ENCODE measurements around the gene BCR.

Gene BCR

GRCh38 chr22:23163665-23164064 lies 16.6 kb upstream of the BCR start:
- H3K36me3 ChIP-seq (ENCODE audit: control insufficient read depth, insufficient read depth, low read length) = no peaks in the 10 kb centered on the region
- H3K4me3 ChIP-seq (replicated peaks; ENCODE audit: low read depth, low read length) = no peak overlapping the region
- TF ChIP-seq CTCF (IDR thresholded peaks at IDR 0.05; ENCODE audit: insufficient read depth, low read length, poor library complexity, severe bottlenecking) = no peak
- DNase-seq (ENCODE audit: extremely low read depth, insufficient read length) = no peak
- H3K27me3 ChIP-seq (replicated peaks; ENCODE audit: control insufficient read depth, insufficient read depth, low read length) = no peaks in the 10 kb centered on the region

GRCh38 chr22:23164091-23164490 lies 16.2 kb upstream of the BCR start:
- no peak overlapping the region for H3K4me3 ChIP-seq (replicated peaks; ENCODE audit: low read depth, low read length)
- H3K36me3 ChIP-seq (ENCODE audit: control insufficient read depth, insufficient read depth, low read length) = no peaks in the 10 kb centered on the region
- TF ChIP-seq CTCF (IDR thresholded peaks at IDR 0.05; ENCODE audit: insufficient read depth, low read length, poor library complexity, severe bottlenecking) = no peak
- DNase-seq (ENCODE audit: extremely low read depth, insufficient read length) = no peak
- no peaks in the 10 kb centered on the region for H3K27me3 ChIP-seq (replicated peaks; ENCODE audit: control insufficient read depth, insufficient read depth, low read length)

GRCh38 chr22:23166042-23166831 lies 14.1 kb upstream of the BCR start:
- H3K36me3 ChIP-seq (ENCODE audit: control insufficient read depth, insufficient read depth, low read length) = no peaks in the 10 kb centered on the region
- DNase-seq (ENCODE audit: extremely low read depth, insufficient read length) = no peak
- H3K4me3 ChIP-seq (replicated peaks; ENCODE audit: low read depth, low read length) = no peak overlapping the region
- H3K27me3 ChIP-seq (replicated peaks; ENCODE audit: control insufficient read depth, insufficient read depth, low read length) = no peaks in the 10 kb centered on the region
- TF ChIP-seq CTCF (IDR thresholded peaks at IDR 0.05; ENCODE audit: insufficient read depth, low read length, poor library complexity, severe bottlenecking) = no peak

- no peak for DNase-seq (ENCODE audit: extremely low read depth, insufficient read length)
These were observed 13.3 kb upstream of the BCR start for GRCh38 chr22:23166841-23167616.

GRCh38 chr22:23168391-23169042 lies 11.8 kb upstream of the BCR start:
- no peaks in the 10 kb centered on the region for H3K36me3 ChIP-seq (ENCODE audit: control insufficient read depth, insufficient read depth, low read length)
- TF ChIP-seq CTCF (IDR thresholded peaks at IDR 0.05; ENCODE audit: insufficient read depth, low read length, poor library complexity, severe bottlenecking) = no peak
- no peaks in the 10 kb centered on the region for H3K27me3 ChIP-seq (replicated peaks; ENCODE audit: control insufficient read depth, insufficient read depth, low read length)
- H3K4me3 ChIP-seq (replicated peaks; ENCODE audit: low read depth, low read length) = no peak overlapping the region
- DNase-seq (ENCODE audit: extremely low read depth, insufficient read length) = no peak

More at GRCh38 chr22:23166841-23167616, 13.3 kb upstream of the BCR start:
- no peak overlapping the region for H3K4me3 ChIP-seq (replicated peaks; ENCODE audit: low read depth, low read length)
- no peaks in the 10 kb centered on the region for H3K27me3 ChIP-seq (replicated peaks; ENCODE audit: control insufficient read depth, insufficient read depth, low read length)
- H3K36me3 ChIP-seq (ENCODE audit: control insufficient read depth, insufficient read depth, low read length) = no peaks in the 10 kb centered on the region
- TF ChIP-seq CTCF (IDR thresholded peaks at IDR 0.05; ENCODE audit: insufficient read depth, low read length, poor library complexity, severe bottlenecking) = no peak

Measured in GM06990 (cell line).